Activated T-cell treated with anti-CD3 and anti-CD28 coated beads, Interleukin-2, amount 50 U/mL, for 48 hours (primary cell): Measurements from ENCODE around the gene HSP90AB1.

Source experiments
- DNase-seq, 2 experiments: peaks; one replicate each; pipeline ENCODE4 v3.0.0-alpha.2; 2020

The HSP90AB1 gene

DNA sequence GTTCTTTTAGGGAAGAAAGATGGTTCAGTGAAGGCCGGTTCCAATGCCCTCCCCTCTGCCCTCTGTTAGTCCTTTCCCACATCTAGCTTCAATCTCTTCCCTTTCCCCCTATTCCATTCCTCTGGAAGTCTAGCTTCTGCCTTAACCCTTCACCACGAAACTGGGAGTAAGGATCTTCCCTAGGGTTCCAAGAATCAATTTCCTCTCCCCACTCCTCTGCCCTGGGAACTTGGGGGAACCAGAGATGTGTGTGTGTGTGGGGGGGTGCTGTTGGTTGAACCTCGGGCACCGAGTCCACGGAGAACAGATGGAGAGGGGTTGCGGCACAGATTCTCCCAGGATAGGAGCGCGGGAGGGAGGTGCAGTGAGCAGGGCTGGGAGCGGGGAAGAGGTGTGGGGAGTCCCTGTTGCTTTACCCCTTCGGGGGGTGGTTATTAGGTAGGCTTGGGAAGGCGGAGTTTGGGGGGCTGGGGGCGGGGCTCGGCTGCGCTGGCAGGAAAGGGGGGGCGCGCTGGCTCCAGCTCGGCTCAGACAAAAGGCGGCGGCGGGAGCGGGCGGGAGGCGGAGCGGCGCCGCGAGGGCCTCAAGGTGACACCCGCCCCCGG lies 23.1 kb downstream of the HSP90AB1 start, which contains the start of gene TMEM151B:
TMEM151B (plus strand) TSS at position 530 of the 605 bp plus-strand sequence. CDS start 293 bp downstream, outside the sequence.
- no peak for DNase-seq

DNA sequence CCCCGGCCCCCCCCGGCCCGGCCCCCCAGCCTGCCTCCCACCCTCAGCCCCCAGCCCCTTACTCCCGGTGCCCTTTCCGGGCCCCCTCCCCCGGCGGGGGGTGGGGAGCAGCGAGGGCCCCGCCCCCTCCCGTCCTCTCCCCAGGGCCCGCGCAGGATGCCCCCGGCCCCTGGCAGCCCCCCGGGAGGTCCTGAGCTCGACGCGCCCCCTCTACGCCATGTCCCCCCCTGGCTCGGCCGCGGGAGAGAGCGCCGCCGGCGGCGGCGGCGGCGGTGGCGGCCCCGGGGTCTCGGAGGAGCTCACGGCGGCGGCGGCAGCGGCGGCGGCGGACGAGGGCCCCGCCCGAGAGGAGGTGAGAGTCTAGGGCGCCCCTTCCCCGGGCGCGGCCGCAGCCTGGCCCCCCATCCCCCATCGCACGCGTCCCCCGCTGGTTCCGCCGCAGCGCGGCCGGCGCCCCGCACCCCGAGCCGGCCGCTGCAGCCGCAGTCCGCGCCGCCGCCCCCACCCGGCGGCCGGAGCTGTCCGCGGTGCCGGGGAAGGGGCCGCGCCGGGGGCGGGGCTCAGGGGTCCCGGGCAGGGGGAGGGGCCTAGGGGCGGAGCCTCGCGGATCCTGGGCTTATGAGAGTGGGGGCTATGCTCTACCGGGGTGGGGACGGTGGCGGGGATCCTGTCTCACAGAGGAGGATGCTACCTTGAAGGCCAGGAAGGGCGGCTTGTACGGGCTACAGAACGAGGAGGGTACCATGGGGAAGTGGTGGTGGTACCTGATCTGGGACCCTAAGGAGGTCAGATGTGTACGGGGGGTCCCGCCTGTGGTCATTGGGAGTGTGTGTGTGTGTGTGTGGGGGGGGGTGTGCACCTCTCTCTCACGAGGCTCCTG lies 23.9 kb downstream of the HSP90AB1 start:
- DNase-seq: no peak

DNA sequence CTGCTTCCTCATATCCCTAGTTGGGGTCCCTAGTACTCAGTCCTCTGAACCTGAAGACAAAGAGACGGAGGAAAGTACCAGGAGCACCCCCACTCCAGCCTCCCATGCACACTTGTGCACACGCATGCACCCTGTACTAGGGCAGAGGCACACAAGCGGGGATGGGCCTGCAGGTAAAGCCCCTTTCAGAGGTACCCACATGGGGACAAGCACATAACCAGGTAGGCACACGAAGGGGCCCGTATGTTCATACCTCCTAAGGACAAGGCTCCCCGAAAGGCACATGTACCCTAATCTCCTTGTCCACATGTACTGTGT lies 24.5 kb downstream of the HSP90AB1 start:
- DNase-seq: no peak

DNA sequence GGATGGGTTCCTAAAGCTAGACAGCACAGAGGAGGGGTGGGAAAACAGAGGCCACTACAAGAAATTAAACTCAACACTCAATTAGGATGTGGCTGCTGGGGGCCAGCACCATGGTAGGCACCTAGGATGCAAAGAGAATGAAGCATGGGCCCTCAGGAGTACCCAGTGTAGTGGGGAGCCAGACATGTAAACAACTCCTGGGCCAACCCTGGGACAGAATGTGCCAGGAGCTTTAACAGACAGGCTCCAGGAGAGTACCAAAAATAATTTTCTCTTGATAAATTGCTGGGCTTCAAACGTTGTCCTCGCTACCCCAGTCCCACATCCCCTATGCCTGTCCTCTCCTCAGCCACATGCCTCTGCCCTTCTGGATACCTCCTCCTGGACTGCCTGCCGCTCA lies 25.0 kb downstream of the HSP90AB1 start:
- no peak for DNase-seq

DNA sequence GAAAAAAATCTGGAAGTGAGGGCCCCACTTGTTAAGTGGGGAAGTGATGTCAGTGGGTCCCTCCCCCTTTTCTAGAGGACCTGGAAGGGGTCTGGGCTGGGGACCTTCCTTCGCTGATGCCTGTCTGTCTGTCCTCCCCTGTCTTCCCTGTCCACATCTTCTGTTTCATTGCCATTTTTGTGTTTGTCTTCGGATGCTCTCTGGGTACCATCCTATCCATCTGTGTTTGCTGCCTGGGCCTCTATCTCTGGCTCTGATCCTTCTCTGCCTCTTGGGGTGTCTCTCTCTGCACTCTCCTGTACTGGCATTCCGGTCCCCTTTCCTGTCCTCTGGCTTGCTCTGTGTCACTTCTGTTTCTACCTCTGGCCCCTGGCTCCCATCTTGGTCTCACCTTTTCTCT lies 25.6 kb downstream of the HSP90AB1 start:
- no peak for DNase-seq

DNA sequence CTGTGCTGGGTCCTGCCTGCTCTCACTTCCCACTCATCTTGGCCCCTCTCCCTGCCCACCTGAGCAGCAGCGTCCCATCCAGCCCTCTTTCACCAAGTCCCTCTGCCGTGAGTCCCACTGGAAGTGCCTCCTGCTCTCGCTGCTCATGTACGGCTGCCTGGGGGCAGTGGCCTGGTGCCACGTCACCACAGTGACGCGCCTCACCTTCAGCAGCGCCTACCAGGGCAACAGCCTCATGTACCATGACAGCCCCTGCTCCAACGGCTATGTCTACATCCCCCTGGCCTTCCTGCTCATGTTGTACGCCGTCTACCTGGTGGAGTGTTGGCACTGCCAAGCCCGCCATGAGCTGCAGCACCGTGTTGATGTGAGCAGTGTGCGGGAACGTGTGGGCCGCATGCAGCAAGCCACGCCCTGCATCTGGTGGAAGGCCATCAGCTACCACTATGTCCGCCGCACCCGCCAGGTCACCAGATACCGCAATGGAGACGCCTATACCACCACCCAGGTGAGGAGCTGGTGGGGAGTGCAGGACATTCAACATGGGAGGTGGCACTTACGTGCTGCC lies 26.2 kb downstream of the HSP90AB1 start:
- no peak for DNase-seq

DNA sequence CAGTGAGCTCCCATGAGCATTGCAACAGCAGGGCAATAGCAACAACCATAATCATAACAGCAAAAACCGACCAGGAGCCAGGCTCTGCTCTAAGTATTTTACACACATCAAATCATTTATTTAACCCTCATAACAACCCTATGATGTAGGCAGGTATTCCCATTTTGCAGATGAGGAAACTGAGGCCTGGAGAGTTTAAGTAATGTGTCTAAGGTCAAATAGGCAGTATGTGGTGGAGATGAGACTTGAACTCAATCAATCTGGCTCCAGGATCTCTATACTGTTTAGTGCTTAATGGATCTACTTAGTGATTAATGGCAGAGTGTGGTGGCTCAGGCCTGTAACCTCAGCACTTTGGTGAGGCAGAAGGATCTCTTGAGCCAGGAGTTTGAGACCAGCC lies 26.7 kb downstream of the HSP90AB1 start:
- no peak for DNase-seq

DNA sequence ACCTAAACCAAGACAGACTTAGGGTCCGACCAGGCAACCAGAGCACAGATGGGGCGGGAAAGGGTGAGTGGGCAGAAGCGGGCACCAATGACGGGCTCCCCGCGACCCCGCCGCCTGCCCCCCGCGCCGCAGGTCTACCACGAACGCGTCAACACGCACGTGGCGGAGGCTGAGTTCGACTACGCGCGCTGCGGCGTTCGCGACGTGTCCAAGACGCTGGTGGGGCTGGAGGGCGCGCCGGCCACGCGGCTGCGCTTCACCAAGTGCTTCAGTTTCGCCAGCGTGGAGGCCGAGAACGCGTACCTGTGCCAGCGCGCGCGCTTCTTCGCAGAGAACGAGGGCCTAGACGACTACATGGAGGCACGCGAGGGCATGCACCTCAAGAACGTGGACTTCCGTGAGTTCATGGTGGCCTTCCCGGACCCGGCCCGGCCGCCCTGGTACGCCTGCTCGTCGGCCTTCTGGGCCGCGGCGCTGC lies 28.4 kb downstream of the HSP90AB1 start:
- DNase-seq: no peak

DNA sequence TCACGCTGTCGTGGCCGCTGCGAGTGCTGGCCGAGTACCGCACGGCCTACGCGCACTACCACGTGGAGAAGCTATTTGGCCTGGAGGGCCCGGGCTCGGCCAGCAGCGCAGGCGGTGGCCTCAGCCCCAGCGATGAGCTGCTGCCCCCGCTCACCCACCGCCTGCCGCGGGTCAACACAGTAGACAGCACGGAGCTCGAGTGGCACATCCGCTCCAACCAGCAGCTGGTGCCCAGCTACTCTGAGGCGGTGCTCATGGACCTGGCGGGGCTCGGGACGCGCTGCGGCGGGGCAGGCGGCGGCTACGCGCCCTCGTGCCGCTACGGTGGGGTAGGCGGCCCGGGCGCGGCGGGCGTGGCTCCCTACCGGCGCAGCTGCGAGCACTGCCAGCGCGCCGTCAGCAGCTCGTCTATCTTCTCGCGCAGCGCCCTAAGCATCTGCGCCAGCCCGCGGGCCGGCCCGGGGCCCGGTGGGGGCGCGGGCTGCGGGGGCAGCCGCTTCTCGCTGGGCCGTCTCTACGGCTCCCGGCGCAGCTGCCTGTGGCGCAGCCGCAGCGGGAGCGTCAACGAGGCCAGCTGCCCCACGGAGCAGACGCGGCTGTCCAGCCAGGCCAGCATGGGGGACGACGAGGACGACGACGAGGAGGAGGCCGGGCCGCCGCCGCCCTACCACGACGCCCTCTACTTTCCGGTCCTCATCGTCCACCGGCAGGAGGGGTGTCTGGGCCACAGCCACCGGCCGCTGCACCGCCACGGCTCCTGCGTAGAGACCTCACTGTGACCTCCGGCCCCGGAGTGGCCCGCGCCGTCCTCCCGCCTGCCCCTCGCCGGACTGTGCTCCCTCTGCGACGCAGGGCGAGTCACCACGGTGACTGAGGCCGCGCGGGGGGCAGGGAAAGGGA lies 29.1 kb downstream of the HSP90AB1 start:
- DNase-seq: no peak

DNA sequence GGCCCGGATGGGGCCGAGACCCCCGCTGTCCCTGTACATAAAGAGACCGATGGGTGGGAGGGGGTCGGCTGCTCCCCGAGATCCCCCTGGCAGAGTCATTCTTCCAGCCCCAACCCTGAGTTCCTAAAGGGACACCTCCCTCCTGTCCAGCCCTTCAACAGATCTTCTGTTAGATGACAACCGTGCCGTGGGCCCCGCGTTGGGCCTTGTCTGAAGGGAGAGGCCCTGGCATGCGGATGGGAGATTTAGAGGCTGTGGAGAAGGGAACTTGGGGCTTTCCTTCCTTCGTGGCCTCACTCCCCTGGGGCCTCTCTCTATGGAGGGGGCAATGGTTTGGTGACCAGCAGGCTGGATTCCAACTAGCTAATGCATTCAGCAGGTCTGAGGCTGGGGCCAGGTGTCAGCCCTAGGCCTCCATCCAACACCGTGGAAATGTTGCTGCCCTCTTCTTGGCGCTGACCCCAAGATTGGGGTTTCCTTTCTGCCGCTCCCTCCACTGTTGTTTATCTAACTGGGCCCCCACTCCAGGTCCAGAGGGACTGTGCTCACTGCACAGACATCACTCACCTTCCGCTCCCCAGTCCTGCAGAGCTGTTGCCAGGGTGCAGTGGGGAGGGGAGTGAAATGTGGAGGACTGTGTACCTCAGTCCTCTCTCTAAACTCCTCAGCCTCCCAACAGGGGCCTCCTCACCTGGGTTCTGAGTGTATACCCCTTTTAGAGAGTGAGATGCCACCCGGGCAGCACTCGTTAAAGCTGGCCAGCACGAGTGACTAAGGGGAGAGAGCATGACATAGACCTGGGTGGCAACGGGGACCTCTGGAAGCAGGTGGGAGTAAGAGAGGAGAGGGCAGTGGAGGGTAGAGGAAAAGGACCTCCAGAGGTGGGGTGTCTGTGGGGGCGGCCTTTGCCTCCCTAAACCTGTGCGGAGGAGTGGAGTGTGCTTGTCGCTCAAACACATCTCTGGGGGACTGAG lies 30.1 kb downstream of the HSP90AB1 start:
- DNase-seq: no peak

DNA sequence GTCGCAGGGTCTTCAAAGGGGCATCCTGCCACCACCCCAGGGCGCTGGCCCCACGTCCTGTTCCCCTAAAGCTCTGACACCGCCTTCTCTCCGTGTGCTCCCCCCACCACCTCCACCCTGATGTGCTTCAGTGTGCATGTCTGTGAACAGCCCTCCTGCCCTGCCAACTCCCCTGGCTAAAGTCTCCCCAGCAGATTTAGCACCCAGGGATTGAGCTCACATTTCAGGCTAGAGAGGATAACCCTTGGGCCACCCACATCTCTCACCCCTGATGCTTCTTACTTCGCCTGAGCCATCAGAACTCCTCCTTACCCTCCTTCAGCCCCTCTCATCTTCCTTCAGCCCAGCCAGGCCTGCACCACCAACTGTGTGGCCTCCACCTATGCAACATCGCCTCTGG lies 30.9 kb downstream of the HSP90AB1 start:
- no peak for DNase-seq

DNA sequence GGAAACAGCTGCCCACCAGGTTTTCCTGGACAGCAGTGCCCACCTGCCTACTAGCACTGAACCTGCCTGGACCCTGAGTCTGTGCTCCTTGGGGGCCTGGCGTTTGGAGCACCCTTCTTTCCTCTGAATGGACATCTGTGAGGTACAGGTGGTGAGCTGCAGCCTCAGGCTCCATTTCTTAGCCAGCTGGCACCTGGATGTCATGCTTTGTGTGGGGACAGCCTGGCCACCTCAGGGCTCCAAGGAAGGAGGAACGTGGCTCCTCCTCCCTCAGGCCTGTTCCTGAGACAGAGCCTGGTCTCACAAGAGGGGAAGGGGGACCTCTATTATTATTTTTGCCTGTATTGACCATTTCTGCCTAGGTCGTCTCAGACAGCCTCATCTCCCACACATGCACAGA lies 31.4 kb downstream of the HSP90AB1 start:
- DNase-seq: no peak

DNA sequence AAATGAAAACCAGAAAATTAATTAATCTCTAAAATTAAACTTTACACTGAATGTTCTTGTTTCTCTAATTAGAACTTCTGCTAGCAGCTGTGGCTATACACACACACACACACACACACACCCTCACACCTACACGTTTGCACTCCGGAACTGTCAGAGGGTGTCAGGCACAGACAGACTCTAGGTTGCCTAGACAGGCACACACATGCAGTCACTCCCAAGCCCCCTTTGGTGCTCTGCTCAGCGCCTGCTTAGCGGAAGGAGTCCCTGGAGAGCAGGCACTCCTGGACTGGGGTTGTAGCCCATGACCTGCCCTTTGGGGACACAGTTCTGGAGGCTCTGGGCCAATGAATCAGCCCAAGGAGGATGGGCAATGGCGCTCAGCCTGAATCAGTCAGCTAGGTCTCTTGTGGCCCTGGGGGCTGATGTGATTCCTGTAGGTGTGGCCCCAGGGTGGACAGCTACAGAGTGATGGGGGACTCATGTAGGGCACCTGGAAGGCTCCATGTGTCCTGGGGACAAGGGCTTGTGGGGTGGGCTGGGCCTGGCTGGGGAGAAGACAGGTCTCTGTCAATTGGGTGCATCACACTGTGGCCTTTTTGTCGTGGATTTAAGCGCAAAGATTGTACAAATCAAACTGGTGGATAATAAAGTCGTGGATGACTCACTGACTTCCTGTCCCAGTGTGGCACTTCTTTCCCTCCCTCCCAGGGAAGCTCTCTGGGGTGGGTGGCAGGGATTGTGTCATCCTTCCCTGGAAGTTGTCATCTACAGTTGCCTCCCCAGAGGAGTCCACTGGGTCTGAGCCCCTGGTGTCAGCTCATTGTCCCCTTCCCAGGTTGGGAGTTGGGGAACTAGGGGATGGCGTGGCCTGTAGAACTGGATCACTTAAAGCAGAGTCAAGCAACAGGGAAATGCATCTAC lies 32.1 kb downstream of the HSP90AB1 start:
- no peak for DNase-seq

DNA sequence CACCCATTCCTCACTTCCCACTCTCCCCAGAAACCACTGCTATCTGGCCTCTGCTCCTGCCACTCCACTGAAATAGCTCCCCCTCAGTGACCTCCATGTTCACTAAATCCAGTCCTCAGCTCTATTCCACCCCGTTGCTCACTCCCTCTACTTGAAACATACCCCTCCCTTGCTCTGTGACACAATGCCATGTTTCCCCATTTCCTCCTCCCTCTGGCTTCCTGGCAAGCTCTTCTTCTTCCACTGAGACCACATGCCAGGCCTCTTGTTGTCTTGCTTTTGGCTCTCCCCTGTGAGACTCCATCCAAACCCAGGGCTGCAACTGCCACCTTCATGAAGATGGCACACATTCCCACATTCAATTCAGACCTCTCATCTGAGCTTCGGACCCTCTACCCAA lies 37.2 kb downstream of the HSP90AB1 start:
- no peak for DNase-seq

DNA sequence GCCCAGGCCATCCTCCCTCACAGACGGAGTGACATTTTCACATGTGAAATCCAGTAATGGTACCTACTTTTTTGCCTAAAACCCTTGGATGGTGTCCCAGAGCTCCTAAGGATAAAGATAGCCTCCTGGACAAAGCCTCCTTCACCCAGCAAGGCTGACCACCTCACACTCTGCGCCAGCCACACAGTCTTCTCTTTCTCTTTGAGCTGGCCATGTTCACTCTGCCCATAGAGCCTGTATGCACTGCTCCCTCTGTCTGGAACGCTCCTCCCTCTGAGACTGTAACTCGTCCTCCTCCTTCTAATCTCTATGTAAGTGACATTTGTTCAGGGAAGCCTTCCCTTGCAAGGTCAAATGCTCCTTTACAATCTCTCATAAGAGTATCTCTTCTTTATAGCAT lies 38.0 kb downstream of the HSP90AB1 start:
- DNase-seq: no peak

DNA sequence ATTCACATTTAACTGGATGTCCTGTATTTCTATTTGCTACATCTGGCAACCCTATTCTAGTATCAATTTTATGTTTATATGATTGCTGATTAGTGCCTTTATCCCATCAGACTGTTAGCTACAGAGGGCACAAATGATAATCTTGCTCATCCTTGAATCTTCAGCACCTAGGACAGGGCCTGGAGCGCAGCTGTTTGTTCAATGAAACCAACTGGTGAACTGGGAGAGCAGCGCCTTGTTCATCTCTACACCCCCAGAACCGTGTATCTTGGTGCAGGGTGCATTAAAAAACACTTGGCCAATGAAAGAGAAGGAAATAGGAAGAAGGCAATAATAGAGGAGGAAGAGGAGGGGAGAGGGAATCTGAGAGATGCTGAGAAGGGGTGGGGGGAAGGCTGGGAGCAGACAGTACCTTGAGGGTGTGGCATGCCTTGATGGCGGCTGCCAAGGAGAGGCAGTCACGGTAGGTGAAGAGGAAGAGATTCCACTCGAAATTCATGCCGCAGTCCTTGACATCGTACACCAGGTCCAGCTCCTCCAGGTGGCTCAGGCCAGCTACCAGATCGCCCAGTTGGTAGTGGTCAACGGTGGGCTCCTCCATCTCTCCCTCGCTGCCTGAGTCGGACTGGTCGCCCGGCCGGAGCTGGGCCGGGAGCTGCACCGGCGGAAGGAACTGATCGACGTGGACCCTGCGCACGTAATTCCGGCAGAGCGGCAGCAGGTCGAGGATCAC lies 38.8 kb downstream of the HSP90AB1 start:
- no peak for DNase-seq

DNA sequence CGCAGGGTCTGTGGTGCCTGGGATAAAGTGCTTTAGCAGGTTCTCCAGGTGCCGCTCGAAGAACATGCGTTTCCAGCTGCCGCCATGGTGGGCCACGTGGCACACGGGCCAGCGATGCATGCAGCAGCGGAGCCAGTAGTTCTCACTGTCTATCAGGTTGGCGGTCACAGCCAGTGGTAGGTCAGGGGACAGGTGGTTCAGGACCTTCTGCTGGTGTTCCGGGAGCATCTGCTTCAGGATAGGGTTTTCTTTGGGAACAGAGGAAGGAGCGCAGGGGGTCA lies 39.3 kb downstream of the HSP90AB1 start:
- no peak for DNase-seq

DNA sequence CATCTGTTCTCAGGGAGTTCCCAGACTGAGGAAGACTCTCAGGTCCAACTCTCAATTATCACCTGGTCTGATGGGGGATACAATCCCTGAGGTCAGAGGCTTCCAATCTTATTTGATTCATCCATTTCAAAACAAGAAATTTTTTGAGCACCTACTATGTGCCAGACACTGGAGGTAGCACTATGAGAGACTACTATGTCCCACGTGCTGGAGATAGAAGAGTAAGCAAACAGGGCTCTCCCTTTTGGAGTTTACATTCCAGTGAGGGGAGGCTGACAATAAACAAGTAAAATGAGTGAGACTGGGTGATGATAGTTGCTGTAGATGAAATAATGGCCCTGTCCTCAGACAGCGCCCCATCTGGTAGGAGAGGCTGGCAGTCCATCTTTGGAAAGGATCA lies 39.8 kb downstream of the HSP90AB1 start:
- no peak for DNase-seq

DNA sequence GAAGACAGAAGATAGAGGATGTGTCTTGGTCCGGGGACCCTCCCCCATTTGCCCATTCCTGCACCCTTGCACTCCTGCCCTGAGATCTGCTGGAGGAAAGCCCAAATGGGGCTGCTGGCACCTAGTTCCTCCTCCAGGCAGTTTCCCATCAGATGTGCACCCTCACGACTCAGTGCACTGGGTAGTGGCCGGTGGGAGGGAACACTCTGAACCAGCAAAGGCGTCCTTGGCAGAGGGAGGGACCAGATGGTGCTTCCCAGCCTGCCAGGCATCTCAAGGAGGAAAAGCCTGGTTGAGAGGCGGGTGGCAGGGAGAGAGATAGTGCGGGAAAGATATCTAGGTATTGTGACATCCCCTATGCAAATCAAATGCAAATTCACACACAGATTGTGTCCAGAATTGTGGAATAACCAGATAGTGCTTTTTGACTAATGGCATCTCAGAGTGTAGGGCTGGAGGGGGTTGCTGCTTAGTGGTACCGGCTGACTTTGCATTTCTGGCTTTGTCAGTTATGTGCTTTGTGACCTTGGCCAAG lies 42.9 kb downstream of the HSP90AB1 start:
- DNase-seq: no peak

DNA sequence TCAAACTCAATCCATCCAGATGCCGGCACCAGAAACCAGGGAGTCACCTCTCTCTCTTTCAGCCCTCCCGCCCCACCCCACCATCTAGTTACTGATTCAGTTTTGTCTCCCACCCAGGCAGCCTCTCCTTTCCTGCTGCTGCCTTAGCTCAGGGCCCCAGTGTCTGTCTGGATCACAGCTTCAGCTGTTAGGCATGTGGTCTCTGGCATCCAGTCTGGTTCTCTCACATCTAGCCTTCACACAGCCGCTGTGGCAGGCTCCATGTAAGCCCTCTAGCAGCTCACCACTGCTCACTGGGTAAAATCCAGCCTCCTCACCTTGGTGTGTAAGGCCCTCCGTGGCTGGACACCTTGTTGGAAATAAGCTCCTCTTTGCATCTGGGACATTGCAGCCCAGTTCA lies 44.9 kb downstream of the HSP90AB1 start:
- DNase-seq: no peak
